ENCODE results near the gene SHC4. TPM values are rescaled to one million over a fixed set of nuclear protein-coding genes. Genes with fewer than 3 reads are reported as not detected.

Gene SHC4
- total RNA-seq, 1 experiment from 2014 or later: not detected

- Histone ChIP-seq H3K4me3 (ENCODE audit: low read depth, low read length) (no peak overlapping the region), H3K36me3 (ENCODE audit: control insufficient read depth, insufficient read depth, low read length) (no peaks in the 10 kb centered on the region), H3K9me3 (no peaks in the 10 kb centered on the region), H3K27me3 (replicated peaks; ENCODE audit: control insufficient read depth, insufficient read depth, low read length) (no peaks in the 10 kb centered on the region), H3K4me1 (no peaks in the 10 kb centered on the region)
- BruUV-seq (replicated peaks): no TSS peak
- no peaks in the 10 kb centered on the region for H3K4me1 Mint-ChIP-seq (ENCODE audit: low read depth, unreplicated experiment)
- no peak overlapping the region for H3K27ac Mint-ChIP-seq (ENCODE audit: unreplicated experiment)
- peaks cover 19% of the 10 kb centered on the region for H3K27me3 Mint-ChIP-seq (ENCODE audit: insufficient read depth, unreplicated experiment)
- POLR2A ChIA-PET: no interaction called here
- DNase-seq: peak; percentile 37 to 67
- H3K36me3 Mint-ChIP-seq (ENCODE audit: insufficient read depth, unreplicated experiment): no peaks in the 10 kb centered on the region
- no peak overlapping the region for H3K4me3 Mint-ChIP-seq (ENCODE audit: unreplicated experiment)
- CTCF ChIA-PET: interaction anchor here (0.5 to 2.4 kb wide), 12 partner anchors 16 to 1283 kb away, joined by 3 to 29 read pairs (median 5); partner anchors contain the start of genes CEP152, EID1 and SHC4
- H3K9me3 Mint-ChIP-seq (ENCODE audit: unreplicated experiment): no peaks in the 10 kb centered on the region
- TF ChIP-seq CTCF (IDR thresholded peaks at IDR 0.05; ENCODE audit: insufficient read depth in 1 of 2, low read depth in 1 of 2, low read length in 1 of 2, severe bottlenecking in 1 of 2, unreplicated experiment in 1 of 2): peak; percentile 77 to 83
- intact Hi-C loops (cut with micrococcal nuclease; ENCODE audit: unreplicated experiment): loop anchor here (1.0 to 5.0 kb wide), 6 partner anchors 104 to 1283 kb away; partner anchors contain the start of gene FGF7
Observed at GRCh38 chr15:48861813-48862431, 101.8 kb downstream of the SHC4 start.

- H3K4me3 Mint-ChIP-seq (ENCODE audit: unreplicated experiment): no peak overlapping the region
- intact Hi-C loops (cut with micrococcal nuclease; ENCODE audit: unreplicated experiment): loop anchor here (5.0 kb wide), 1 partner anchor 47 kb away; the partner anchor contains the start of gene CEP152
- peaks cover 14% of the 10 kb centered on the region for H3K4me1 Mint-ChIP-seq (ENCODE audit: low read depth, unreplicated experiment)
- H3K9me3 Mint-ChIP-seq (ENCODE audit: unreplicated experiment): no peaks in the 10 kb centered on the region
- H3K36me3 Mint-ChIP-seq (ENCODE audit: insufficient read depth, unreplicated experiment): no peaks in the 10 kb centered on the region
- Histone ChIP-seq H3K27me3 (replicated peaks; ENCODE audit: control insufficient read depth, insufficient read depth, low read length) (no peaks in the 10 kb centered on the region), H3K4me1 (peaks cover 10% of the 10 kb centered on the region), H3K9me3 (no peaks in the 10 kb centered on the region), H3K4me3 (ENCODE audit: low read depth, low read length) (no peak overlapping the region), H3K36me3 (ENCODE audit: control insufficient read depth, insufficient read depth, low read length) (no peaks in the 10 kb centered on the region)
- no peak for TF ChIP-seq CTCF (IDR thresholded peaks at IDR 0.05; ENCODE audit: insufficient read depth in 1 of 2, low read depth in 1 of 2, low read length in 1 of 2, severe bottlenecking in 1 of 2, unreplicated experiment in 1 of 2)
- ChIA-PET CTCF (no interaction called here), POLR2A (no interaction called here)
- DNase-seq: no peak
- H3K27ac Mint-ChIP-seq (ENCODE audit: unreplicated experiment): no peak overlapping the region
- no TSS peak for BruUV-seq (replicated peaks)
- peaks cover 4% of the 10 kb centered on the region for H3K27me3 Mint-ChIP-seq (ENCODE audit: insufficient read depth, unreplicated experiment)
Observed at GRCh38 chr15:48859426-48859825, 104.3 kb downstream of the SHC4 start.

DNA sequence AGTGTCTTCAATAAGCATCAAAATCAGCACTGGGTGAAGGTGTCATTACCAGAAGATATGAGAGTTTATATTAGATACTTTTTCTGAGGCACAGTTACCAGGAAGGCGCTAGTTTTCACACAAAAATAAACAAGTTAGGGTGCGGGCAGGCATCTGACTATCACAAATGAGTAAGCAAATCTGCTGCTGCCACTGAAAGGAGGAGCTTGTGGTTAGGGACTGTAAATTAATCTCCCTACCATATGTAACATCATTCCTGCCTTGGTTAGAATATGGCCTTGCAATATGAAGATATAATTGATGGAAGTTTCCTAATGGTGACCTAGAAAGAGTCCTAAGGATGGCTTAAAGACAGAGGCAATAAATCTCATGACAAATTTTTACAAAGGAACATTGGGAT lies 105.3 kb downstream of the SHC4 start:
- no peaks in the 10 kb centered on the region for H3K9me3 ChIP-seq
- TF ChIP-seq CTCF (IDR thresholded peaks at IDR 0.05; ENCODE audit: insufficient read depth in 1 of 2, low read depth in 1 of 2, low read length in 1 of 2, severe bottlenecking in 1 of 2, unreplicated experiment in 1 of 2): no peak
- Mint-ChIP-seq H3K27ac (ENCODE audit: unreplicated experiment) (no peak overlapping the region), H3K4me1 (ENCODE audit: low read depth, unreplicated experiment) (peaks cover 14% of the 10 kb centered on the region), H3K36me3 (ENCODE audit: insufficient read depth, unreplicated experiment) (no peaks in the 10 kb centered on the region), H3K9me3 (ENCODE audit: unreplicated experiment) (no peaks in the 10 kb centered on the region), H3K27me3 (ENCODE audit: insufficient read depth, unreplicated experiment) (peaks cover 4% of the 10 kb centered on the region), H3K4me3 (ENCODE audit: unreplicated experiment) (no peak overlapping the region)
- POLR2A ChIA-PET: no interaction called here
- no peak overlapping the region for H3K4me3 ChIP-seq (ENCODE audit: low read depth, low read length)
- H3K36me3 ChIP-seq (ENCODE audit: control insufficient read depth, insufficient read depth, low read length): no peaks in the 10 kb centered on the region
- no peak for DNase-seq
- CTCF ChIA-PET: interaction anchor here (0.8 to 1.0 kb wide), 2 partner anchors 48 to 117 kb away, joined by 3 read pairs; partner anchors contain the start of gene CEP152
- no TSS peak for BruUV-seq (replicated peaks)
- intact Hi-C loops (cut with micrococcal nuclease; ENCODE audit: unreplicated experiment): loop anchor here (5.0 kb wide), 1 partner anchor 46 kb away; the partner anchor contains the start of gene CEP152
- H3K27me3 ChIP-seq (replicated peaks; ENCODE audit: control insufficient read depth, insufficient read depth, low read length): no peaks in the 10 kb centered on the region
- H3K4me1 ChIP-seq: peaks cover 10% of the 10 kb centered on the region
